Natural killer cell treated with Interleukin-12 subunit alpha and Interleukin-12 subunit beta and Interleukin-15 and Interleukin-18, amount 100 ng/mL, for 72 hours (primary cell): ENCODE data around the gene PRM1. TPM values are rescaled to one million over a fixed set of nuclear protein-coding genes. Genes with fewer than 3 reads are reported as not detected.
A peak's percentile ranks its signal among the peaks of the same experiment; 100 is the strongest.
"Not testable (repeated sequence)": the region's sequence is repeated elsewhere in the genome, so short reads cannot be mapped to it uniquely, and the experiment has no call there.

Experiments used
- ATAC-seq, 2 donors: fragments of 150-1000 bp; cut with Tn5 transposase in 1 of 2; sonication (Bioruptor Pico), chemical (Tn5 transposase) in 1 of 2; 2 replicates each; pipeline ENCODE4 v1.10.0; 2021
- DNase-seq: peaks from one replicate; pipeline ENCODE4 v3.0.0; 2022; ENCODE audit warnings: low spot score
- H3K27ac Mint-ChIP-seq, 2 donors: 1 replicate in 1 of 2; 2 replicates in 1 of 2; pipeline ENCODE4 v1.8.0; 2022; ENCODE audit warnings: mixed read lengths in 2 of 2, mild to moderate bottlenecking in 1 of 2, moderate library complexity in 1 of 2
- H3K27me3 Mint-ChIP-seq, 2 donors: 1 replicate in 1 of 2; 2 replicates in 1 of 2; pipeline ENCODE4 v1.8.0; 2022; ENCODE audit warnings: mixed read lengths in 2 of 2
- H3K36me3 Mint-ChIP-seq: one replicate; pipeline ENCODE4 v1.8.0; 2022; ENCODE audit warnings: mixed read lengths
- H3K4me1 Mint-ChIP-seq, 2 donors: 1 replicate in 1 of 2; 2 replicates in 1 of 2; pipeline ENCODE4 v1.8.0; 2022; ENCODE audit warnings: low read depth in 2 of 2, mixed read lengths in 2 of 2, mild to moderate bottlenecking in 1 of 2
- H3K4me3 Mint-ChIP-seq: one replicate; pipeline ENCODE4 v1.8.0; 2022; ENCODE audit warnings: mixed read lengths
- H3K9me3 Mint-ChIP-seq: 2 replicates; pipeline ENCODE4 v1.8.0; 2022; ENCODE audit warnings: mixed read lengths
- total RNA-seq, 2 donors: library from RNA; stranded (reverse); gene quantifications; one replicate each; pipeline ENCODE4 v1.2.3, GENCODE V29; 2022

Gene PRM1
- total RNA-seq, 2 donors from 2014 or later = not detected

- Mint-ChIP-seq H3K27ac (peak overlapping the region; percentile 16 to 39), H3K4me3 (peak overlapping the region; percentile 51), H3K4me1 (peaks cover 17 to 28% of the 10 kb centered on the region in 2 donors), H3K9me3 (no peaks in the 10 kb centered on the region), H3K27me3 (peaks cover 28 to 30% of the 10 kb centered on the region in 2 donors), H3K36me3 (no peaks in the 10 kb centered on the region)
- peak; percentile 86 for DNase-seq
- ATAC-seq = peak; percentile 87 to 91
Measured at GRCh38 chr16:11297492-11298142, 16.5 kb upstream of the PRM1 start.

- Mint-ChIP-seq H3K27me3 (peaks cover 30 to 33% of the 10 kb centered on the region in 2 donors), H3K9me3 (no peaks in the 10 kb centered on the region), H3K4me3 (peak overlapping the region; percentile 51), H3K4me1 (peaks cover 17 to 28% of the 10 kb centered on the region in 2 donors), H3K27ac (peak overlapping the region; percentile 16 to 39), H3K36me3 (no peaks in the 10 kb centered on the region)
- ATAC-seq (peak; percentile 28 to 34), DNase-seq (no peak)
Measured at GRCh38 chr16:11296706-11297491, 15.8 kb upstream of the PRM1 start.

- peaks cover 17 to 26% of the 10 kb centered on the region in 2 donors for H3K4me1 Mint-ChIP-seq
- ATAC-seq (no peak), DNase-seq (no peak)
- no peak overlapping the region for H3K4me3 Mint-ChIP-seq
- H3K27me3 Mint-ChIP-seq = peaks cover 31 to 38% of the 10 kb centered on the region in 2 donors
- H3K9me3 Mint-ChIP-seq = no peaks in the 10 kb centered on the region
- H3K27ac Mint-ChIP-seq = no peak overlapping the region
- H3K36me3 Mint-ChIP-seq = no peaks in the 10 kb centered on the region
Measured at GRCh38 chr16:11296351-11296705, 15.2 kb upstream of the PRM1 start.

GRCh38 chr16:11295672-11296071 lies 14.5 kb upstream of the PRM1 start:
- no peak for DNase-seq
- no peak for ATAC-seq
- H3K9me3 Mint-ChIP-seq = no peaks in the 10 kb centered on the region
- no peaks in the 10 kb centered on the region for H3K36me3 Mint-ChIP-seq
- no peak overlapping the region for H3K4me3 Mint-ChIP-seq
- H3K4me1 Mint-ChIP-seq = peaks cover 17 to 26% of the 10 kb centered on the region in 2 donors
- H3K27me3 Mint-ChIP-seq = peaks cover 33 to 44% of the 10 kb centered on the region in 2 donors
- H3K27ac Mint-ChIP-seq = peak overlapping the region in 1 of 2 donors; percentile 31

- peaks cover 6 to 25% of the 10 kb centered on the region in 2 donors for H3K4me1 Mint-ChIP-seq
- no peak for ATAC-seq
- peaks cover 55 to 68% of the 10 kb centered on the region in 2 donors for H3K27me3 Mint-ChIP-seq
- no peak for DNase-seq
- H3K36me3 Mint-ChIP-seq = no peaks in the 10 kb centered on the region
- H3K27ac Mint-ChIP-seq = no peak overlapping the region
- H3K4me3 Mint-ChIP-seq = no peak overlapping the region
- H3K9me3 Mint-ChIP-seq = no peaks in the 10 kb centered on the region
Measured at GRCh38 chr16:11292076-11292748, 11.1 kb upstream of the PRM1 start.

GRCh38 chr16:11291091-11291703 lies 10.1 kb upstream of the PRM1 start:
- H3K4me1 Mint-ChIP-seq = peaks cover 8 to 26% of the 10 kb centered on the region in 2 donors
- no peak overlapping the region for H3K4me3 Mint-ChIP-seq
- ATAC-seq (no peak), DNase-seq (no peak)
- no peak overlapping the region for H3K27ac Mint-ChIP-seq
- peaks cover 58 to 74% of the 10 kb centered on the region in 2 donors for H3K27me3 Mint-ChIP-seq
- H3K36me3 Mint-ChIP-seq = no peaks in the 10 kb centered on the region
- H3K9me3 Mint-ChIP-seq = no peaks in the 10 kb centered on the region

- peak overlapping the region in 1 of 2 donors; percentile 14 for H3K27ac Mint-ChIP-seq
- no peak for ATAC-seq
- H3K4me1 Mint-ChIP-seq = peaks cover 17 to 34% of the 10 kb centered on the region in 2 donors
- no peak overlapping the region for H3K4me3 Mint-ChIP-seq
- no peaks in the 10 kb centered on the region for H3K36me3 Mint-ChIP-seq
- no peaks in the 10 kb centered on the region for H3K9me3 Mint-ChIP-seq
- H3K27me3 Mint-ChIP-seq = peaks cover 63 to 81% of the 10 kb centered on the region in 2 donors
- no peak for DNase-seq
Measured at GRCh38 chr16:11290102-11290893, 9.2 kb upstream of the PRM1 start.

- peak overlapping the region in 1 of 2 donors; percentile 14 for H3K27ac Mint-ChIP-seq
- H3K27me3 Mint-ChIP-seq = peaks cover 60 to 79% of the 10 kb centered on the region in 2 donors
- peaks cover 19 to 38% of the 10 kb centered on the region in 2 donors for H3K4me1 Mint-ChIP-seq
- H3K36me3 Mint-ChIP-seq, H3K4me3 Mint-ChIP-seq, ATAC-seq, DNase-seq, H3K9me3 Mint-ChIP-seq: not testable (repeated sequence)
Measured at GRCh38 chr16:11289696-11290095, 8.6 kb upstream of the PRM1 start.

GRCh38 chr16:11289202-11289601 lies 8.1 kb upstream of the PRM1 start:
- peaks cover 60 to 79% of the 10 kb centered on the region in 2 donors for H3K27me3 Mint-ChIP-seq

GRCh38 chr16:11285842-11286241 lies 4.7 kb upstream of the PRM1 start:
- H3K4me1 Mint-ChIP-seq = peaks cover 19 to 27% of the 10 kb centered on the region in 2 donors
- ATAC-seq = peak; percentile 44 to 52
- H3K9me3 Mint-ChIP-seq = no peaks in the 10 kb centered on the region
- H3K27me3 Mint-ChIP-seq = peaks cover 49 to 68% of the 10 kb centered on the region in 2 donors
- peak overlapping the region; percentile 38 for H3K4me3 Mint-ChIP-seq
- no peaks in the 10 kb centered on the region for H3K36me3 Mint-ChIP-seq
- H3K27ac Mint-ChIP-seq = peak overlapping the region in 1 of 2 donors; percentile 54
- DNase-seq = no peak

More at GRCh38 chr16:11289202-11289601, 8.1 kb upstream of the PRM1 start:
- peaks cover 19 to 38% of the 10 kb centered on the region in 2 donors for H3K4me1 Mint-ChIP-seq
- H3K36me3 Mint-ChIP-seq = no peaks in the 10 kb centered on the region
- DNase-seq = no peak
- no peaks in the 10 kb centered on the region for H3K9me3 Mint-ChIP-seq
- H3K27ac Mint-ChIP-seq = peak overlapping the region in 1 of 2 donors; percentile 29
- ATAC-seq = no peak
- no peak overlapping the region for H3K4me3 Mint-ChIP-seq

- Mint-ChIP-seq H3K36me3 (no peaks in the 10 kb centered on the region), H3K4me3 (no peak overlapping the region), H3K27ac (no peak overlapping the region), H3K4me1 (peaks cover 19 to 24% of the 10 kb centered on the region in 2 donors), H3K27me3 (peaks cover 39 to 49% of the 10 kb centered on the region in 2 donors), H3K9me3 (no peaks in the 10 kb centered on the region)
- DNase-seq = no peak
- ATAC-seq = no peak
Measured at GRCh38 chr16:11283820-11284248, 2.7 kb upstream of the PRM1 start.

GRCh38 chr16:11278681-11279628 lies 2.2 kb downstream of the PRM1 start:
- Mint-ChIP-seq H3K36me3 (no peaks in the 10 kb centered on the region), H3K4me3 (no peak overlapping the region), H3K27ac (peak overlapping the region; percentile 19 to 64), H3K4me1 (no peaks in the 10 kb centered on the region), H3K9me3 (no peaks in the 10 kb centered on the region), H3K27me3 (peaks cover 22 to 27% of the 10 kb centered on the region in 2 donors)
- DNase-seq (no peak), ATAC-seq (peak in 1 of 2 donors; percentile 29)
